Mesendoderm (in vitro differentiated cells): ENCODE results near the gene CLNS1A.

Experiments used
- DNase-seq: peaks from one replicate; pipeline ENCODE4 v3.0.0; 2013
- H2AK5ac ChIP-seq: 2 replicates; pipeline ENCODE4 v1.6.1; 2013; ENCODE audit warnings: low read length, inconsistent platforms
- H2BK120ac ChIP-seq: 2 replicates; pipeline ENCODE4 v1.6.1; 2013; ENCODE audit warnings: low read depth, mild to moderate bottlenecking, low read length, moderate library complexity, mixed read lengths
- H2BK15ac ChIP-seq: replicated peaks from 2 replicates; pipeline ENCODE4 v1.6.1; 2013; ENCODE audit warnings: low read depth, mild to moderate bottlenecking, moderate library complexity
- H2BK5ac ChIP-seq: 2 replicates; pipeline ENCODE4 v1.6.1; 2013; ENCODE audit warnings: low read length, inconsistent platforms
- H3K18ac ChIP-seq: 2 replicates; pipeline ENCODE4 v1.6.1; 2013; ENCODE audit warnings: mild to moderate bottlenecking, low read length, mixed read lengths
- H3K23ac ChIP-seq: one replicate; pipeline ENCODE4 v1.6.1; 2013; ENCODE audit warnings: low read length
- H3K27ac ChIP-seq: 2 replicates; pipeline ENCODE4 v1.5.1; 2013; ENCODE audit warnings: low read depth, mild to moderate bottlenecking, inconsistent platforms, low read length, moderate library complexity
- H3K27me3 ChIP-seq: 2 replicates; pipeline ENCODE4 v1.6.1; 2013; ENCODE audit warnings: low read length, control low read depth, mild to moderate bottlenecking, inconsistent platforms; ENCODE audit not compliant: insufficient read depth, poor library complexity
- H3K36me3 ChIP-seq: 2 replicates; pipeline ENCODE4 v1.6.1; 2013; ENCODE audit warnings: low read length, inconsistent platforms; ENCODE audit not compliant: control insufficient read depth, insufficient read depth
- H3K4ac ChIP-seq: one replicate; pipeline ENCODE4 v1.6.1; 2013; ENCODE audit warnings: low read depth, mild to moderate bottlenecking, low read length, moderate library complexity
- H3K4me1 ChIP-seq: 2 replicates; pipeline ENCODE4 v1.6.1; 2013; ENCODE audit warnings: low read depth, low read length, inconsistent platforms; ENCODE audit not compliant: control insufficient read depth
- H3K4me2 ChIP-seq: 2 replicates; pipeline ENCODE4 v1.6.1; 2013; ENCODE audit warnings: low read length
- H3K4me3 ChIP-seq: 2 replicates; pipeline ENCODE4 v1.5.1; 2013; ENCODE audit warnings: mild to moderate bottlenecking, low read length
- H3K56ac ChIP-seq: one replicate; pipeline ENCODE4 v1.6.1; 2013; ENCODE audit warnings: low read length
- H3K79me1 ChIP-seq: 2 replicates; pipeline ENCODE4 v1.6.1; 2013; ENCODE audit warnings: low read length, inconsistent platforms
- H3K79me2 ChIP-seq: 2 replicates; pipeline ENCODE4 v1.6.1; 2013; ENCODE audit warnings: mild to moderate bottlenecking, low read length; ENCODE audit not compliant: control insufficient read depth, insufficient read depth
- H3K9ac ChIP-seq: 2 replicates; pipeline ENCODE4 v1.6.1; 2013; ENCODE audit warnings: low read length, inconsistent platforms
- H4K5ac ChIP-seq: one replicate; pipeline ENCODE4 v1.6.1; 2013; ENCODE audit warnings: low read length
- H4K8ac ChIP-seq: one replicate; pipeline ENCODE4 v1.6.1; 2013; ENCODE audit warnings: low read depth, mild to moderate bottlenecking, control low read depth, low read length, moderate library complexity
- WGBS: extraction: QIAGEN DNeasy Blood & Tissue Kit; methylation state at CpG from one replicate; pipeline ENCODE4 v1.1.7; 2013; ENCODE audit warnings: low lambda C conversion rate, missing lambda C conversion rate; ENCODE audit not compliant: insufficient coverage; ENCODE audit errors: extremely low coverage; 5-methylcytosine and 5-hydroxymethylcytosine counted together

CLNS1A gene

GRCh38 chr11:77593883-77594282 lies 43.7 kb downstream of the CLNS1A start:
- no peak overlapping the region for H2AK5ac ChIP-seq
- no peak overlapping the region for H3K56ac ChIP-seq
- DNase-seq: no peak
- no peaks in the 10 kb centered on the region for H3K79me1 ChIP-seq
- no peak overlapping the region for H2BK15ac ChIP-seq
- H2BK5ac ChIP-seq: no peak overlapping the region
- H2BK120ac ChIP-seq: no peak overlapping the region
- no peak overlapping the region for H3K27ac ChIP-seq
- H4K8ac ChIP-seq: no peak overlapping the region
- H3K4me2 ChIP-seq: no peak overlapping the region
- no peak overlapping the region for H3K18ac ChIP-seq
- no peak overlapping the region for H3K4ac ChIP-seq
- H3K36me3 ChIP-seq: no peaks in the 10 kb centered on the region
- H3K27me3 ChIP-seq: no peaks in the 10 kb centered on the region
- no peak overlapping the region for H3K23ac ChIP-seq
- H3K4me3 ChIP-seq: no peak overlapping the region
- H4K5ac ChIP-seq: no peak overlapping the region
- H3K9ac ChIP-seq: no peak overlapping the region
- peaks cover 3% of the 10 kb centered on the region for H3K4me1 ChIP-seq
- no peaks in the 10 kb centered on the region for H3K79me2 ChIP-seq

- no peak overlapping the region for H3K4me2 ChIP-seq
- no peak overlapping the region for H2BK5ac ChIP-seq
- no peak overlapping the region for H3K56ac ChIP-seq
- H3K36me3 ChIP-seq: no peaks in the 10 kb centered on the region
- WGBS: no CpG with 5 or more reads among the region's 2 CpGs
- no peak overlapping the region for H2BK15ac ChIP-seq
- no peak overlapping the region for H2BK120ac ChIP-seq
- H3K4me1 ChIP-seq: peaks cover 3% of the 10 kb centered on the region
- no peak overlapping the region for H3K23ac ChIP-seq
- H3K9ac ChIP-seq: no peak overlapping the region
- no peaks in the 10 kb centered on the region for H3K27me3 ChIP-seq
- no peak overlapping the region for H3K18ac ChIP-seq
- no peak overlapping the region for H3K4me3 ChIP-seq
- no peak overlapping the region for H4K5ac ChIP-seq
- H3K4ac ChIP-seq: no peak overlapping the region
- no peak overlapping the region for H2AK5ac ChIP-seq
- no peaks in the 10 kb centered on the region for H3K79me2 ChIP-seq
- no peak overlapping the region for H4K8ac ChIP-seq
- H3K27ac ChIP-seq: no peak overlapping the region
- DNase-seq: no peak
- no peaks in the 10 kb centered on the region for H3K79me1 ChIP-seq
These were observed 44.9 kb downstream of the CLNS1A start for GRCh38 chr11:77592727-77593126.

GRCh38 chr11:77590194-77590782 lies 47.3 kb downstream of the CLNS1A start:
- no peak overlapping the region for H2BK120ac ChIP-seq
- peak overlapping the region; percentile 34 for H3K4me3 ChIP-seq
- H3K18ac ChIP-seq: no peak overlapping the region
- no peak overlapping the region for H4K5ac ChIP-seq
- H3K79me1 ChIP-seq: no peaks in the 10 kb centered on the region
- peak overlapping the region; percentile 78 for H3K56ac ChIP-seq
- no peaks in the 10 kb centered on the region for H3K27me3 ChIP-seq
- no peak overlapping the region for H4K8ac ChIP-seq
- H3K23ac ChIP-seq: no peak overlapping the region
- no peaks in the 10 kb centered on the region for H3K79me2 ChIP-seq
- no peak overlapping the region for H2BK5ac ChIP-seq
- H3K9ac ChIP-seq: peak overlapping the region; percentile 74
- H3K4me1 ChIP-seq: peaks cover 3% of the 10 kb centered on the region
- H2BK15ac ChIP-seq: no peak overlapping the region
- DNase-seq: peak; percentile 78
- H2AK5ac ChIP-seq: no peak overlapping the region
- no peak overlapping the region for H3K27ac ChIP-seq
- no peaks in the 10 kb centered on the region for H3K36me3 ChIP-seq
- H3K4me2 ChIP-seq: peak overlapping the region; percentile 99
- WGBS: no CpG with 5 or more reads among the region's 31 CpGs
- no peak overlapping the region for H3K4ac ChIP-seq

GRCh38 chr11:77589521-77590193 lies 47.9 kb downstream of the CLNS1A start, which contains the start of gene AQP11:
TSS of gene AQP11 (plus strand) at chr11:77589953. CDS start at chr11:77589993, 40 bp downstream.
- H3K4ac ChIP-seq: peak within 1 kb of the TSS; percentile 63
- DNase-seq: peak; percentile 94
- H2BK120ac ChIP-seq: no peak within 1 kb of the TSS
- peak within 1 kb of the TSS; percentile 69 for H3K18ac ChIP-seq
- no peaks in the 10 kb centered on the region for H3K27me3 ChIP-seq
- no peak within 1 kb of the TSS for H2BK5ac ChIP-seq
- no peak within 1 kb of the TSS for H4K8ac ChIP-seq
- no peak within 1 kb of the TSS for H2BK15ac ChIP-seq
- H3K4me1 ChIP-seq: peaks cover 3% of the 10 kb centered on the region
- peak within 1 kb of the TSS; percentile 81 for H3K56ac ChIP-seq
- H2AK5ac ChIP-seq: no peak within 1 kb of the TSS
- no peak within 1 kb of the TSS for H3K27ac ChIP-seq
- H3K4me3 ChIP-seq: peak within 1 kb of the TSS; percentile 49
- WGBS: no CpG with 5 or more reads among the region's 75 CpGs
- H4K5ac ChIP-seq: no peak within 1 kb of the TSS
- H3K36me3 ChIP-seq: no peaks in the 10 kb centered on the region
- peak within 1 kb of the TSS; percentile 45 for H3K23ac ChIP-seq
- H3K79me2 ChIP-seq: no peaks in the 10 kb centered on the region
- no peaks in the 10 kb centered on the region for H3K79me1 ChIP-seq
- peak within 1 kb of the TSS; percentile 99 for H3K4me2 ChIP-seq
- H3K9ac ChIP-seq: peak within 1 kb of the TSS; percentile 74

- peak overlapping the region; percentile 49 for H3K4me3 ChIP-seq
- no peaks in the 10 kb centered on the region for H3K79me2 ChIP-seq
- no peaks in the 10 kb centered on the region for H3K36me3 ChIP-seq
- no peak overlapping the region for H2BK5ac ChIP-seq
- peak overlapping the region; percentile 49 for H3K4me2 ChIP-seq
- no peak overlapping the region for H2AK5ac ChIP-seq
- H4K8ac ChIP-seq: no peak overlapping the region
- H4K5ac ChIP-seq: no peak overlapping the region
- no peak for DNase-seq
- H3K4ac ChIP-seq: peak overlapping the region; percentile 63
- H2BK120ac ChIP-seq: no peak overlapping the region
- no peaks in the 10 kb centered on the region for H3K27me3 ChIP-seq
- no peaks in the 10 kb centered on the region for H3K79me1 ChIP-seq
- H2BK15ac ChIP-seq: no peak overlapping the region
- peaks cover 3% of the 10 kb centered on the region for H3K4me1 ChIP-seq
- no peak overlapping the region for H3K23ac ChIP-seq
- H3K9ac ChIP-seq: peak overlapping the region; percentile 57
- peak overlapping the region; percentile 81 for H3K56ac ChIP-seq
- no peak overlapping the region for H3K27ac ChIP-seq
- no CpG with 5 or more reads among the region's 19 CpGs for WGBS
- peak overlapping the region; percentile 54 for H3K18ac ChIP-seq
These were observed 48.4 kb downstream of the CLNS1A start for GRCh38 chr11:77589181-77589520.
